ENCODE data around the gene LRP6. TPM values are rescaled to one million over a fixed set of nuclear protein-coding genes. Genes with fewer than 3 reads are reported as not detected.
A peak's percentile ranks its signal among the peaks of the same experiment; 100 is the strongest.

LRP6 gene
- polyA plus RNA-seq, 1 donor (not counting 4 experiments of a cell fraction or from before 2014, with no cell fraction given): 13.0 TPM

GRCh38 chr12:12191008-12191407 is 75.8 kb downstream of the LRP6 start:
- Histone ChIP-seq H3K27me3 (ENCODE audit: control insufficient read depth, extremely low read depth, insufficient read depth, low read length) (no peaks in the 10 kb centered on the region), H2AFZ (ENCODE audit: control insufficient read depth, low read length) (no peak overlapping the region), H3K4me1 (ENCODE audit: control insufficient read depth, extremely low read depth, insufficient read depth, low read length) (no peaks in the 10 kb centered on the region), H3K9me3 (ENCODE audit: control insufficient read depth, low read depth, low read length) (no peaks in the 10 kb centered on the region), H3K9ac (ENCODE audit: control insufficient read depth, extremely low read depth, insufficient read depth, low read length) (no peak overlapping the region), H3K9me1 (ENCODE audit: control insufficient read depth, extremely low read depth, insufficient read depth, low read length) (no peaks in the 10 kb centered on the region), H4K20me1 (ENCODE audit: control insufficient read depth, extremely low read depth, insufficient read depth, low read length) (no peaks in the 10 kb centered on the region), H3K4me3 (ENCODE audit: control insufficient read depth in 2 of 3, extremely low read depth in 1 of 3, insufficient read depth in 2 of 3, low read depth in 1 of 3, low read length in 3 of 3) (no peak overlapping the region), H3K4me2 (ENCODE audit: control insufficient read depth, extremely low read depth, insufficient read depth, low read depth, low read length) (no peak overlapping the region), H3K27ac (ENCODE audit: control insufficient read depth, insufficient read depth, low read length) (no peak overlapping the region), H3K36me3 (ENCODE audit: control insufficient read depth in 2 of 2, extremely low read depth in 1 of 2, insufficient read depth in 2 of 2, low read length in 2 of 2) (peaks cover 0 to 2% of the 10 kb centered on the region in 2 experiments), H3K79me2 (ENCODE audit: control insufficient read depth, insufficient read depth, low read length) (peaks cover 7% of the 10 kb centered on the region)
- dilution Hi-C loops (cut with MboI; ENCODE audit: extremely low pct_ligation_motif_present, low sequenced_read_pairs): no loop called here
- FAIRE-seq: peak; percentile 20
- TF ChIP-seq CTCF (optimal IDR thresholded peaks at IDR 0.05 in 1 of 3, IDR thresholded peaks at IDR 0.05 in 1 of 3, conservative IDR thresholded peaks at IDR 0.05 in 1 of 3; ENCODE audit: extremely low read depth in 1 of 3, insufficient read depth in 2 of 3, low read length in 3 of 3): no peak
- TF ChIP-seq EZH2 (IDR thresholded peaks at IDR 0.05; ENCODE audit: low read length): no peak
- DNase-seq (ENCODE audit: low read depth, low spot score): no peak

- Histone ChIP-seq H3K9me1 (ENCODE audit: control insufficient read depth, extremely low read depth, insufficient read depth, low read length) (no peaks in the 10 kb centered on the region), H3K27ac (ENCODE audit: control insufficient read depth, insufficient read depth, low read length) (no peak overlapping the region), H3K9ac (ENCODE audit: control insufficient read depth, extremely low read depth, insufficient read depth, low read length) (no peak overlapping the region), H4K20me1 (ENCODE audit: control insufficient read depth, extremely low read depth, insufficient read depth, low read length) (no peaks in the 10 kb centered on the region), H3K27me3 (ENCODE audit: control insufficient read depth, extremely low read depth, insufficient read depth, low read length) (no peaks in the 10 kb centered on the region), H2AFZ (ENCODE audit: control insufficient read depth, low read length) (no peak overlapping the region), H3K4me2 (ENCODE audit: control insufficient read depth, extremely low read depth, insufficient read depth, low read depth, low read length) (no peak overlapping the region), H3K4me1 (ENCODE audit: control insufficient read depth, extremely low read depth, insufficient read depth, low read length) (no peaks in the 10 kb centered on the region), H3K36me3 (ENCODE audit: control insufficient read depth in 2 of 2, extremely low read depth in 1 of 2, insufficient read depth in 2 of 2, low read length in 2 of 2) (peaks cover 0 to 2% of the 10 kb centered on the region in 2 experiments), H3K79me2 (ENCODE audit: control insufficient read depth, insufficient read depth, low read length) (peaks cover 7% of the 10 kb centered on the region), H3K4me3 (ENCODE audit: control insufficient read depth in 2 of 3, extremely low read depth in 1 of 3, insufficient read depth in 2 of 3, low read depth in 1 of 3, low read length in 3 of 3) (no peak overlapping the region), H3K9me3 (ENCODE audit: control insufficient read depth, low read depth, low read length) (no peaks in the 10 kb centered on the region)
- no peak for FAIRE-seq
- dilution Hi-C loops (cut with MboI; ENCODE audit: extremely low pct_ligation_motif_present, low sequenced_read_pairs): no loop called here
- DNase-seq (ENCODE audit: low read depth, low spot score): no peak
- TF ChIP-seq EZH2 (IDR thresholded peaks at IDR 0.05; ENCODE audit: low read length) (no peak), CTCF (optimal IDR thresholded peaks at IDR 0.05 in 1 of 3, IDR thresholded peaks at IDR 0.05 in 1 of 3, conservative IDR thresholded peaks at IDR 0.05 in 1 of 3; ENCODE audit: extremely low read depth in 1 of 3, insufficient read depth in 2 of 3, low read length in 3 of 3) (no peak)
Measured at GRCh38 chr12:12190087-12190809, 76.6 kb downstream of the LRP6 start.
